ENCODE results near the gene METTL23. TPM values are rescaled to one million over a fixed set of nuclear protein-coding genes. Genes with fewer than 3 reads are reported as not detected.

Gene METTL23, protein sequence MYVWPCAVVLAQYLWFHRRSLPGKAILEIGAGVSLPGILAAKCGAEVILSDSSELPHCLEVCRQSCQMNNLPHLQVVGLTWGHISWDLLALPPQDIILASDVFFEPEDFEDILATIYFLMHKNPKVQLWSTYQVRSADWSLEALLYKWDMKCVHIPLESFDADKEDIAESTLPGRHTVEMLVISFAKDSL
- total RNA-seq = 43.4 TPM

- DNase-seq (ENCODE audit: low read depth in 2 of 3, low spot score in 2 of 3) = peak; percentile 78 to 86 (median 78)
Measured at GRCh38 chr17:76726776-76727718, at the start of gene METTL23. Gene METTL23 (plus strand): TSS chr17:76726839. CDS start chr17:76729711, 2,872 bp downstream.

DNA sequence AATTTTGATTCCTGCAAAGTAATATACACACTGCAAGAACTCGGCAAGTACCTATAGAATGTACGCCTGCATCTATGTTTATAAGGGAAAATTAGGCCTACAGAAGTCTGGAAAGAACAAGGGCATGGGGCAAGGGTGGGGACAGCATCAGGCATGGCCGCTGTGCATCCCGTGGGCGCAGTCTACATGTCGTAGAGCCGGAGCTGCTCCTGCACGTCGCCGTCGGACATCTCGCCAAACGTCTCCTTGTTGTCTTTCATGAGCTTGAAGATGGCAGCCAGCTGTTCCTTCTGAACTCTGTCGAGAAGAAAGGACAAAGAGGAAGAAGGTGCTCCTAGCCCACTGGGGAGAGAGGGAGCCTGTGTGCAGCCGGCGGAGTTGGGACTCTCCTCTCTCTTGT lies 49.2 kb upstream of the METTL23 start:
- DNase-seq (ENCODE audit: low read depth in 2 of 3, low spot score in 2 of 3) = no peak

- DNase-seq (ENCODE audit: low read depth in 2 of 3, low spot score in 2 of 3) = no peak
Measured at GRCh38 chr17:76678330-76678729, 48.3 kb upstream of the METTL23 start.

DNA sequence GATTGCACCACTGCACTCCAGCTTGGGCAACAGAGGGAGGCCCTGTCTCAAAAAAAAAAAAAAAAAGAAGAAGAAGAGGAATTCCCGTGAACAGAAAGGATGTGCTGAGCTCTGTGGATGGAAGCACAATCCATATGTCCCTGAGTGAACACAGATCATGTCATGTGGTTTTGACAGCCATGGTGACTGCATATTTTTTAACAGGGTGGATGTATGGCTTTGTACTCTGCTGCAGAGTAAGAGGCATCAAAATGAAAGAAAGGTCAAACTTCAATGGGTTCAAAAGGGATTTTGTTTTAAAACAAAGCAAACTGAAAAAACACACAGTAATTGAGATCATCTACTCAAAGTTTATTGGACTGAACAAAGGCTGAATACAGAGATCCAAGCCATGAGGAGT lies 47.4 kb upstream of the METTL23 start:
- no peak for DNase-seq (ENCODE audit: low read depth in 2 of 3, low spot score in 2 of 3)

DNA sequence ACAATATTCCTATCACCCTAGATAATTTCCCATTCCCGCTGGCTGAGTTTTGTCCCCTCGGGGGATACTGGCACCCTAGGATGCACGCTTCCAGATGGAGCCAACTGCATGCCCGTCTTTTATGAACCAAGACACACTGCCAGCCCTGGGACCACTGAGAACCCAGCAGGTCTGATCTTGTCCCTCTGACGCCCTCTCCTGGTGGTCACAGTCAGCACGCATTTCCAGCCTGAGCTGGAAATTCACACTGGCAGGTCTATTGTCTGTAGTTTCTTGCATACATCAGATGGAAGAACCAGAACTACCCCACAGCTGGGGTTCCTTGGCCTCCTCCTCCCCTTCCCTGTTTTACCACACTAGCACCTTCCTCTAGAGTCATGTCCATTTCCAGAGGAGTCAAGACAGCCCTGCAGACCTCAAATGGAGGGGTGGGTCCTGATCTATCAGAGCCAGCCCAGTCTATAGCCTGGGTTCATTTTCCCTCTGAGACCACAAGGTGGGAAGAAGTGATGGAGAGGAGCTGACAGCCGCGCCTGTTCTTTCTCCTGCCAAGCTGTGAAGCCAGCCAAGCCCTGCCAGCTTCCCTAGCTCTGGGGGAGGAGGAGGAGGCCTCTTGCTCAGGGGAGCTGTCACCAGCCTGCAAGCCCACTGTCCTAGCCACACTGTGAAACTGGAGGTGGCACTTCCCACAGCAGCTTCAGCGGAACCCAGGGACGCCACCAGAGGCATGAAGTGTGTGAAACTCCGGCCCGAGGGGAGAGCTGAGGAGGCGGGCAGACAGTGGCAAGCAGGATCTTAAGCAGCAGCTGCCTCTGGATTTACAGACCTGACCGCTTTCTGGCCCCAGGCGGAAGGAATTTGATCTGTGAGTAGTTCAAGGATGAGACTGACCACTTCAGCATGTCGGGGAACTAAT lies 45.2 kb upstream of the METTL23 start:
- DNase-seq (ENCODE audit: low read depth in 2 of 3, low spot score in 2 of 3) = peak in 2 of 3 donors; percentile 61 to 81

- no peak for DNase-seq (ENCODE audit: low read depth in 2 of 3, low spot score in 2 of 3)
Measured at GRCh38 chr17:76682296-76682695, 44.3 kb upstream of the METTL23 start.

DNA sequence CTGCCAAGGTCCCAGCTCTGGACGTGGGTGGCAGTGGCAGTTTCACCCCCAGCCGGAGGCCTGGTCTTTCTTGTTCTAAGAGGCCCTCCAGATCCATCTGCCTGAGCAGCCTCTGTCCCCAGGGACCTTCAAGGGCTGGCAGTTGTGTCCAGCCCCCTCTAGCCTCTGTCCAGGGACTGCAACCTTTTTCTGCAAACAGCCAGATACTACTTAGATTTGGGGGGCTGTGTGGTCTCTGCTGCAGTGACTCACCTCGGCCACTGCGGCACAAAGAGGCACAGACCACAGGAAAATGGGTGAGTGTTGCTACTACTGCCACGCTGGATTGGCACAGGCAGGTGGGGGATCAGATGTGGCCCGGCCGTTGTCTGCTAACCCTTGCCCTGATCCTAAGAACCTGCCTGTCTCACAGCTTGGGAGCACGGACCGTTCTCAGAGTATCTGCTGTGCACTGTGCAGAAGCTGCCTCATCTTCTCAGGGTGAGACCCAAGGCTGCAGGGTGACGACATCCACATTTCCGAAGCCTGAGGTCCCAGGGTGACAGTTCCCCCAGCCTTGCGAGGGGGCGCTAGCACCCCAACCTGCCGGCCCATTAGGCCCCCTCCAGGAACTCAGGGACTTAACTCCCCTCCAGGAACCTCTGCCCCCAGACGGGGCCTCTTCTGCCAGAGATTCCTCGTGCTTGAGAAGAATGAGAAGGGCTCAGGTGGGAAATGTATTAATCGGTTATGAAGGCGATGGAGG lies 43.5 kb upstream of the METTL23 start:
- DNase-seq (ENCODE audit: low read depth in 2 of 3, low spot score in 2 of 3) = no peak

- no peak for DNase-seq (ENCODE audit: low read depth in 2 of 3, low spot score in 2 of 3)
Measured at GRCh38 chr17:76683921-76684745, 42.5 kb upstream of the METTL23 start.

GRCh38 chr17:76684756-76685155 lies 41.9 kb upstream of the METTL23 start:
- DNase-seq (ENCODE audit: low read depth in 2 of 3, low spot score in 2 of 3) = no peak

DNA sequence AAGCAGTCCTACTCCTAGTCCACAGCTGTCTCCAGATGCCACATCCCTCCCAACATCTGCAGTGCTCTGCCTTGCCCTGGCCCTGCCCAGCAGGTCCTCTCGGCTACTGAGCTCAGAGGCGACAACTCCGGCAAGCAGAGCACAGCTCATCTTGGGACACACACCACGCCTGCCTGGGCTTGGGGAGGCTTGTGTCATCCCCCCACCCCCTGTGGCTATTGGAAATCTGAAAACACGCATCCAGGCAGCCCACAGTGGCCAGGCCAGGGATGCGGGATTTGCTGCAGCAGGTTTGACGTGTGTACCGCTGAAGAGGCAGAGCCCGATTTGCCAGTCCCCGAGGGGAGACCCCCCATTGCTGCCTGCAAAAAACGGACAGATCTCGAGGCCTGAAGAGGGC lies 41.3 kb upstream of the METTL23 start:
- DNase-seq (ENCODE audit: low read depth in 2 of 3, low spot score in 2 of 3) = no peak

DNA sequence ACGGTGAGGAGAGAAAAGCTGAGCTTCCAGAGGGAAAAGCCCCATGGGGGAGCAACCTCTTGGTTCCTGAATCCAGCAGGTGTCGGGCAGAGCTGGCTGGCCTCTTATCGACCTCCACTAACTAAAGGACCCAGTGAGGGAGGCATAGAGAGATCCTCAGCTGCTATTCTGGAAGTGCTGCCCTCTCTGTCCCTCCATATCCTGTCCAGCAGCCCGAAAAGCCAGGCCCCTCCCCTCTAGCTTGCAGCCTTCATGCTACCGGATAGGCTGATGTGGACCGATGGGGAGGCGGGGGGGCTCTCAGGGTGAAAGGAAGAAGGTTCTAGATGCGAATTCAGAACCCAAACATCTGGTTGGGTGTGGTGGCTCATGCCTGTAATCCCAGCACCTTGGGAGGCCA lies 40.8 kb upstream of the METTL23 start:
- DNase-seq (ENCODE audit: low read depth in 2 of 3, low spot score in 2 of 3) = no peak

DNA sequence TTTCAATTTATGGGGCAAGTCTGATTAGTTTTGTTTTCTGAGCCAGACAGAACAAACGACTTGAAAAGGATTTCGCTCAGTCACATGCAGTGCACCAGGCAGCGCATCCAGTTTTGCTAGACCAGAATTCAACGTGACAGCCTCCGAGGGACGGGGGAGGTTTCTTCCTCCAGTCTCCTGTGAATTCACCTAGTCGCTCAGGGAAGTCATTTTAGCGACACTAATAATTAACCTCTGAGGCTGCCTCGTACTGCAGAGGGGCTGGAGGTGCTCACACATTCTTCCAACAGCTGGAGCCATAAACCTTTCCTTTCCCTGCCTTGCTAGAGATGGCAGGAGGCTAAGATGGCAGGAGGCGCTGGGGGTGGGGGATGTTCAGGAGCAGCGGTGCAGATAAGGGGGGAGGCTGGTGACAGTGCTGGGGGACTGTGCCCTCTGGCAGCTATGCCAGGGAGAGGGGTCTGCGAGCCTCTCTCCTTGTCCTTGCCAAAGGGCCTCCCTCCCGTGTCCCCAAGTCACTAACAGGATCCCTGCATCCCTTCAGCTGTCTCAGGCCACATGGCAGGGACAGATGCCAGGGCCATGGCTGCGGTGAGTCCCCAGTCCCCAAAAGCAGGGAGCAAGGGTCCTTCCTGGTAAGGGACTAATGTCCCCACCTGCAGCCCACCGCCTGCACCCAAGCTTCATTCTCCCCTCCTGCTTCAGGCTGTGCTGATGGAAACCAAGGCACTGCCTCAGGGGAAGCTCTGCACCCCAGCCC lies 39.9 kb upstream of the METTL23 start:
- DNase-seq (ENCODE audit: low read depth in 2 of 3, low spot score in 2 of 3) = no peak

DNA sequence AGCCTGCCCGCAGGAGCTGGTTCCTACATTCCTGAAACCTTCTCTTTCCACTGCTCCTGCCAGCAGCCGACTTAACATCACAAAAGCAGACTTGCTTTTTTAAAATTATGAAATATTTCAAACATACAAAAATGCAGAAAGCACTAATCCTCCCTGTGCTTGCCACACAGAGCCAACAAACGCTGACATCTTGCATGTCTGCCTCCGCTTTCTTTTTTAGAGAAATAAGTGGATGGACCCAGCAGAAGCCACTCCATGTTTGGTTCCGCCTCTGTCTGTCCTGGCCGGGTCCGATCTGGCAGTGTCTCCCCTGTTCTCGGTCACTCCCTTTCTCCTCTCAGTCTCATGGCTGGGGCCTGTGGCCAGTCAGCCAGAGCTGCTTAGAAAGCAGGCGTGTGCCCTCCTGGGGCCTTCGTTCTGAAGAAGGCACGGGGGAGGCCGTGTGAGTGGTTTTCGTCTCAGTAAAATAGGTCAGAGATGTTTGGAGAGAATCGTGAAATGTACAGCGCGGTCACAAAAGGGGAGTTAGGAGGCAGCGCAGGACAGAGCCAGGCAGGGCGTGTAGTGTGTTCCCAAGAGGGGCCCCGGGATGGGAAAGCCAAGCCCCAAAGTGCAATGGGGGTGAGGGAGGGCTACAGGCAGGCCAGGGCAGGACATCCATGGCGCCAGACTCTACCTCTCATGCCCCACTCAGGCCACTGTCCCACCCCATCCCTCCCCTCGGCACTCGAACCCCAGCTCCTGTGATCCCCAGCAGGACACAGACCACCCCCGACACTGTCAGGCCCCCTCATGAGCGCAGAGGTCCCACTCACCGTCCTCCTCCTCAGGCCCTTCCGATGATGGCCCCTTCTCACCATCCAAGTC lies 39.1 kb upstream of the METTL23 start:
- DNase-seq (ENCODE audit: low read depth in 2 of 3, low spot score in 2 of 3) = no peak

DNA sequence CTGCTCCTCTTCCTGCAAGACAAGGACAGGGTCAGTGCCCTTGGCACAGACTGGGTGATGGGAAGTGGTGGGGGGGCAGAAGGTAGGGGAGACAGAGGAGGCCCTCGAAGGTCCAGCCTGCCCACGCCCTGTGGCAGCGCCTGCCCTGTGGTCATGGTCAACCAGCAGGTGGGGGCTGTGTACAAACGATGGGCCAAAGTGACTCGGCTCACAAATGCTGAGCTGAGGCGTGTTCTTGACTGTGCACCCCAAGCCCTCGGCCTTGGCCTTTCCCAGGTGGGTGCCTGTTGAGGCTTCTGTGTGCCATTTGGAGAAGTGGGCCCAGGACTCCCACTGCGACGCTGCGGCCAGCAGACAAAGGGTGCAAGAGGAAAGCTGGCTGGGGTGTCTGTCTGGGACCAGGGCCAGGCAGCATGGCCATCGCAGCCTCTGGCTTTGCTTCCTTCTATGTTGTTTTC lies 38.4 kb upstream of the METTL23 start:
- no peak for DNase-seq (ENCODE audit: low read depth in 2 of 3, low spot score in 2 of 3)

GRCh38 chr17:76689859-76690258 lies 36.8 kb upstream of the METTL23 start:
- no peak for DNase-seq (ENCODE audit: low read depth in 2 of 3, low spot score in 2 of 3)

DNA sequence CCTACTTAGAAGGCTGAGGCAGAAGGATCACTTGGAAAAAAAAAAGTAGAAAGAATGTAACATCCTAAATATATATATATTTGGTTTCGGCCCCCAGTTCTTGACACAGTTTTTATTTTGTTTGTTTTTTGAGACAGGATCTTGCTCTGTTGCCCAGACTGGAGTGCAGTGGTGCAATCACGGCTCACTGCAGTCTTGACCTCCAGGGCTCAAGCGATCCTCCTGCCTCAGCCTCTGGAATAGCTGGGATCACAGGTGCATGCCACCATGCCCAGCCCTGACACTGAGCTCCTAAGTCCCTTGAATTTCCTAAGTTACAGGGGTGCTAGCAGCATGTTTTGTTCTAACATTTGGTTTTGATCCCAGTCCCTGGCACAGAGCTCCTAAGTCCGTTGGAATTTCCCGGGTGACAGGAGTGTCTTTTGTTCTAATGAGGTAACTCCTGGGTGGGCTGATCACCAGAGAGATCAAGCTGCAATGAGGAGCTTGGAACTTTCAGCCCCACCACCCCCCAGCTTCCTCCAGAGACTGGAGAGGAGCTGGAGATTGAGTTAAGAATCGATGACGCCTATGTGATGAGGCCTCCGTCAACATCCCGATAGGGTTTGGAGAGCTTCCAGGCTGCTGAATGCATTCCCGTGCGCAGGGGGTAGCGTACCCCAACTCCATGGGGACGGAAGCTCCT lies 35.9 kb upstream of the METTL23 start:
- DNase-seq (ENCODE audit: low read depth in 2 of 3, low spot score in 2 of 3) = no peak

Measured in hematopoietic multipotent progenitor cell (in vitro differentiated cells).